ENCODE results near the gene DNLZ.
A peak's percentile ranks its signal among the peaks of the same experiment; 100 is the strongest.

DNA sequence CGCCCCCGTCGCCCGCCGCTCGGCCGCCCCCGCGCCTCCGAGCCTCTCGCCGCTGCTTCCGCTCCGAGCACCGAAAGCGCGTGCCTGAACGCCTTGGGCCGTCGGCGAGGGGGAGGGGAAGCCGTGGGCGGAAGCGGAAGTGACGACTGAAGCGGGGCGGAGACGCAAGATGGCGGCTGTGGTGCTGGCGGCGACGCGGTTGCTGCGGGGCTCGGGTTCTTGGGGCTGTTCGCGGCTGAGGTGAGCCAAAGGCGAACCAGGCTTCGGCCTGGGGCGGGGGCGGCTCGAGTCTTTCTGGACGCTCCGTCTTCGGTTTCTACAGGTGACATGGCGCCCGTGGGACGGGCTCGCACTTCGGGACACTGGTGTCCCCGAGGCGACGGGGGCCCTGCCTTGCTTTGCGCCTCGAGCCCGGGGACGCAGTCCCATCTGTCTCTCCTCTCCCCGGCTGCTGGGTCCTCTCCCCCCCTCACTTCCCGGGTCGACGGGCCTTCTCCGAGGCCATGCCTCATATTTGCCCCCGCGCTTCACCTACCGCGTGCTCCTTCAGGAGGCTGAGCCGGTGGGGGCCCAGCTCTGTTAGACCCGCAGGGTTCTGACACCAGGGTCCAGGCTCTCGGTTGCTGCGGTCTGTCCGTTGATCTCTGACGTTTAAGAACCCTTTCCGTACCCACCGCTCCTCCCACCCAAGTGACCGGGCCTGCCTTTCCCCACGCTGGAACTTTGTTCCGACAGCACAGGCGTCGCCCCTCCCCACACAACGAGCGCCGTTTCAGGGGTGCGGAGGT, 47.1 kb upstream of the DNLZ start, which contains the start of the genes ENTR1 and PMPCA:
- TF ChIP-seq POLR2A (IDR thresholded peaks at IDR 0.05): peak; percentile 72 to 92
- TF ChIP-seq, protein P1, sequence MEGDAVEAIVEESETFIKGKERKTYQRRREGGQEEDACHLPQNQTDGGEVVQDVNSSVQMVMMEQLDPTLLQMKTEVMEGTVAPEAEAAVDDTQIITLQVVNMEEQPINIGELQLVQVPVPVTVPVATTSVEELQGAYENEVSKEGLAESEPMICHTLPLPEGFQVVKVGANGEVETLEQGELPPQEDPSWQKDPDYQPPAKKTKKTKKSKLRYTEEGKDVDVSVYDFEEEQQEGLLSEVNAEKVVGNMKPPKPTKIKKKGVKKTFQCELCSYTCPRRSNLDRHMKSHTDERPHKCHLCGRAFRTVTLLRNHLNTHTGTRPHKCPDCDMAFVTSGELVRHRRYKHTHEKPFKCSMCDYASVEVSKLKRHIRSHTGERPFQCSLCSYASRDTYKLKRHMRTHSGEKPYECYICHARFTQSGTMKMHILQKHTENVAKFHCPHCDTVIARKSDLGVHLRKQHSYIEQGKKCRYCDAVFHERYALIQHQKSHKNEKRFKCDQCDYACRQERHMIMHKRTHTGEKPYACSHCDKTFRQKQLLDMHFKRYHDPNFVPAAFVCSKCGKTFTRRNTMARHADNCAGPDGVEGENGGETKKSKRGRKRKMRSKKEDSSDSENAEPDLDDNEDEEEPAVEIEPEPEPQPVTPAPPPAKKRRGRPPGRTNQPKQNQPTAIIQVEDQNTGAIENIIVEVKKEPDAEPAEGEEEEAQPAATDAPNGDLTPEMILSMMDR (IDR thresholded peaks at IDR 0.05): peak in 1 of 4 experiments; percentile 41
